Spleen (tissue), 11 donors: ENCODE results near the gene CXCL6. TPM values are rescaled to one million over a fixed set of nuclear protein-coding genes. Genes with fewer than 3 reads are reported as not detected.

ENCODE experiments used
- DNase-seq: peaks from one replicate; pipeline ENCODE4 v3.0.0-alpha.2; 2020
- H3K27ac ChIP-seq, 8 donors: fragments of 200-600 bp; sonication (generic) in 7 of 8; 1 replicate in 4 of 8; 2 replicates in 4 of 8; pipeline versions ENCODE4 v1.5.0 to v1.8.0; 2016 to 2021; ENCODE audit warnings: inconsistent platforms in 4 of 8, mild to moderate bottlenecking in 4 of 8, moderate library complexity in 1 of 8
- H3K27me3 ChIP-seq, 7 donors: fragments of 200-600 bp; sonication (generic) in 6 of 7; replicated peaks in 1 of 7; 1 replicate in 4 of 7; 2 replicates in 3 of 7; pipeline versions ENCODE4 v1.5.0 to v1.8.0; 2016 to 2021; ENCODE audit warnings: inconsistent platforms in 3 of 7, mild to moderate bottlenecking in 1 of 7
- H3K36me3 ChIP-seq, 6 donors: fragments of 200-600 bp; sonication (generic) in 5 of 6; 1 replicate in 4 of 6; 2 replicates in 2 of 6; pipeline versions ENCODE4 v1.5.0 to v1.8.0; 2016 to 2021; ENCODE audit warnings: inconsistent platforms in 2 of 6
- H3K4me1 ChIP-seq, 6 donors: fragments of 200-600 bp; sonication (generic) in 5 of 6; 1 replicate in 3 of 6; 2 replicates in 3 of 6; pipeline versions ENCODE4 v1.5.0 to v1.8.0; 2016 to 2021; ENCODE audit warnings: inconsistent platforms in 3 of 6
- H3K4me3 ChIP-seq, 8 donors: fragments of 200-600 bp; sonication (generic) in 7 of 8; 1 replicate in 4 of 8; 2 replicates in 4 of 8; pipeline versions ENCODE4 v1.5.0 to v1.8.0; 2016 to 2021; ENCODE audit warnings: inconsistent platforms in 4 of 8, mild to moderate bottlenecking in 4 of 8, moderate library complexity in 2 of 8
- H3K9me3 ChIP-seq, 8 donors: fragments of 200-600 bp; sonication (generic) in 7 of 8; 1 replicate in 4 of 8; 2 replicates in 4 of 8; pipeline versions ENCODE4 v1.5.0 to v1.8.0; 2016 to 2021; ENCODE audit warnings: inconsistent platforms in 4 of 8
- CTCF ChIP-seq, 11 experiments: fragments of 200-600 bp in 7 of 11; fragments of 450-650 bp in 4 of 11; sonication (generic) in 4 of 11; IDR thresholded peaks in 8 of 11; conservative IDR thresholded peaks in 3 of 11; 1 replicate in 7 of 11; 2 replicates in 4 of 11; pipeline versions ENCODE4 v1.4.0 to v1.8.0; 2016 to 2021; ENCODE audit warnings: antibody characterized with exemption in 11 of 11, inconsistent platforms in 4 of 11, mild to moderate bottlenecking in 1 of 11
- POLR2A ChIP-seq, 3 donors: fragments of 450-650 bp; IDR thresholded peaks; one replicate each; pipeline ENCODE4 v1.5.1; 2017; ENCODE audit warnings: antibody characterized with exemption in 3 of 3, mild to moderate bottlenecking in 1 of 3
- POLR2AphosphoS5 ChIP-seq, 3 donors: sonication (generic); formaldehyde crosslinking; IDR thresholded peaks; one replicate each; pipeline ENCODE4 v1.5.1; 2017; ENCODE audit warnings: antibody characterized with exemption in 3 of 3
- WGBS, 5 donors: extraction: QIAGEN DNeasy Blood & Tissue Kit in 3 of 5; methylation state at CpG; one replicate each; pipeline versions ENCODE4 v1.1.5 to v1.1.7; 2013 to 2018; 5-methylcytosine and 5-hydroxymethylcytosine counted together
- intact Hi-C: fragments of 100-400 bp; cut with DNase I; formaldehyde crosslinking; loops from one replicate; pipeline ENCODE4 v1.15.0; 2023; ENCODE audit warnings: low total_unique reads
- polyA plus RNA-seq, 3 donors: library from polyadenylated mRNA; stranded (reverse); fragments of 200-250 nt; gene quantifications; one replicate each; pipeline ENCODE4 v1.2.1, GENCODE V29; 2013
- total RNA-seq, 7 donors: library from RNA; depleted of rRNA in 3 of 7; stranded (reverse); fragments of >200 nt in 3 of 7; fragmentation: NEBNext Ultra II Directional in 4 of 7; extraction: Animal tissue kit (Norgen Biotek cat#: 25700) in 4 of 7; gene quantifications; one replicate each; pipeline versions ENCODE4 v1.1.0 to v1.2.1, GENCODE V29; 2016 to 2021
- donor health status: healthy with polysubstance abuse.
- donor health status: DM: no; HTN: no; CAD: no; lungs with moderate emphysema.
- donor health status: DM: no; HTN: no; CAD: no.
- donor health status: Bipolar disorder and iron deficiency.
- donor health status: healthy.
- donor health status: DM: no; HTN: no; CAD: no.
- donor health status: DM: yes; HTN: yes; CAD: no.

The CXCL6 gene
- total and polyA plus RNA-seq, 10 donors = 17.8 to 143 (median 62.8) TPM

- no peaks in the 10 kb centered on the region for H3K27me3 ChIP-seq
- peak overlapping the region in 6 of 8 donors; percentile 22 to 66 (median 48) for H3K27ac ChIP-seq
- H3K4me1 ChIP-seq = peaks cover 0 to 10% (median 3%) of the 10 kb centered on the region in 6 donors
- no peaks in the 10 kb centered on the region for H3K9me3 ChIP-seq
- 41 to 70% (median 48%) methylated on average over 3 of the region's 3 CpGs for WGBS, 5 donors
- no peaks in the 10 kb centered on the region for H3K36me3 ChIP-seq
- intact Hi-C loops = no loop called here
- no peak for TF ChIP-seq CTCF (IDR thresholded peaks at IDR 0.05 in 8 of 11, conservative IDR thresholded peaks at IDR 0.05 in 3 of 11)
- TF ChIP-seq POLR2A (IDR thresholded peaks at IDR 0.05) = no peak
- TF ChIP-seq POLR2AphosphoS5 (IDR thresholded peaks at IDR 0.05) = no peak
- DNase-seq = no peak
- no peak overlapping the region for H3K4me3 ChIP-seq
Observed at GRCh38 chr4:73844345-73844744, 7.9 kb downstream of the CXCL6 start.

GRCh38 chr4:73844806-73845205 lies 8.3 kb downstream of the CXCL6 start:
- Histone ChIP-seq H3K4me3 (no peak overlapping the region), H3K36me3 (no peaks in the 10 kb centered on the region), H3K27ac (peak overlapping the region in 6 of 8 donors; percentile 22 to 66 (median 48)), H3K27me3 (no peaks in the 10 kb centered on the region), H3K9me3 (no peaks in the 10 kb centered on the region), H3K4me1 (peaks cover 0 to 10% (median 3%) of the 10 kb centered on the region in 6 donors)
- intact Hi-C loops = no loop called here
- 56 to 84% (median 61%) methylated on average over 2 of the region's 2 CpGs for WGBS, 5 donors
- no peak for DNase-seq
- TF ChIP-seq POLR2A (IDR thresholded peaks at IDR 0.05) (no peak), CTCF (IDR thresholded peaks at IDR 0.05 in 8 of 11, conservative IDR thresholded peaks at IDR 0.05 in 3 of 11) (no peak), POLR2AphosphoS5 (IDR thresholded peaks at IDR 0.05) (no peak)

GRCh38 chr4:73847526-73848182 lies 11.2 kb downstream of the CXCL6 start:
- Histone ChIP-seq H3K9me3 (no peaks in the 10 kb centered on the region), H3K27ac (peak overlapping the region in 1 of 8 donors; percentile 32), H3K4me1 (peaks cover 0 to 15% (median 3%) of the 10 kb centered on the region in 6 donors), H3K36me3 (no peaks in the 10 kb centered on the region), H3K27me3 (no peaks in the 10 kb centered on the region), H3K4me3 (no peak overlapping the region)
- DNase-seq = no peak
- TF ChIP-seq CTCF (IDR thresholded peaks at IDR 0.05 in 8 of 11, conservative IDR thresholded peaks at IDR 0.05 in 3 of 11) (no peak), POLR2AphosphoS5 (IDR thresholded peaks at IDR 0.05) (no peak)
- intact Hi-C loops = no loop called here
- 69 to 80% (median 78%) methylated on average over 3 of the region's 3 CpGs for WGBS, 5 donors

- peaks cover 0 to 21% (median 3%) of the 10 kb centered on the region in 6 donors for H3K4me1 ChIP-seq
- 73 to 100% (median 94%) methylated on average over 1 of the region's 1 CpG for WGBS, 5 donors
- H3K27me3 ChIP-seq = peaks cover 0 to 5% (median 0%) of the 10 kb centered on the region in 7 donors
- no peak for TF ChIP-seq POLR2AphosphoS5 (IDR thresholded peaks at IDR 0.05)
- TF ChIP-seq CTCF (IDR thresholded peaks at IDR 0.05 in 8 of 11, conservative IDR thresholded peaks at IDR 0.05 in 3 of 11) = no peak
- no peak for TF ChIP-seq POLR2A (IDR thresholded peaks at IDR 0.05)
- H3K36me3 ChIP-seq = no peaks in the 10 kb centered on the region
- no peak overlapping the region for H3K4me3 ChIP-seq
- no peak for DNase-seq
- intact Hi-C loops = no loop called here
- no peaks in the 10 kb centered on the region for H3K9me3 ChIP-seq
- peak overlapping the region in 1 of 8 donors; percentile 32 for H3K27ac ChIP-seq
Observed at GRCh38 chr4:73848183-73848777, 11.8 kb downstream of the CXCL6 start.
